Measurements from ENCODE around the gene ATP6V1G1. TPM values are rescaled to one million over a fixed set of nuclear protein-coding genes. Genes with fewer than 3 reads are reported as not detected.

The ATP6V1G1 gene
- total and polyA plus RNA-seq, 2 of the 13 experiments (the other 11 are each of a cell fraction or from before 2014, with no cell fraction given): 108 to 158 TPM

GRCh38 chr9:114574438-114574837, 13.1 kb upstream of the ATP6V1G1 start (continued):
- no peak for TF ChIP-seq HCFC1 (IDR thresholded peaks at IDR 0.05; ENCODE audit: low read depth, low read length)
- TF ChIP-seq YEATS4 (CRISPR knock-in tag; IDR thresholded peaks at IDR 0.05; ENCODE audit: borderline replicate concordance): no peak
- TF ChIP-seq ISX (CRISPR knock-in tag; conservative IDR thresholded peaks at IDR 0.05): no peak
- TF ChIP-seq NR2C2 (CRISPR knock-in tag; IDR thresholded peaks at IDR 0.05; ENCODE audit: borderline replicate concordance): no peak
- TF ChIP-seq CEBPB (IDR thresholded peaks at IDR 0.05; ENCODE audit: borderline replicate concordance, low read depth, low read length): peak; percentile 81; the same call in 1 of the 2 replicates
- TF ChIP-seq TEF (CRISPR knock-in tag; IDR thresholded peaks at IDR 0.05): peak; percentile 79
- no peak for TF ChIP-seq CBX5 (CRISPR knock-in tag; IDR thresholded peaks at IDR 0.05; ENCODE audit: borderline replicate concordance)
- no peak for TF ChIP-seq CC2D1A (CRISPR knock-in tag; IDR thresholded peaks at IDR 0.05)
- no peak for TF ChIP-seq ZC3H13 (CRISPR knock-in tag; IDR thresholded peaks at IDR 0.05)
- TF ChIP-seq ZNF256 (CRISPR knock-in tag; conservative IDR thresholded peaks at IDR 0.05): no peak
- no peak for TF ChIP-seq TRAFD1 (CRISPR knock-in tag; IDR thresholded peaks at IDR 0.05; ENCODE audit: borderline replicate concordance)
- TF ChIP-seq EZH2 (conservative IDR thresholded peaks at IDR 0.05; ENCODE audit: low read depth, low read length): no peak
- no peak for TF ChIP-seq ATF2 (CRISPR knock-in tag; IDR thresholded peaks at IDR 0.05)
- 0 out of 2 replicates have a peak, but pooled peaks have one; percentile 16 for TF ChIP-seq FOXA3 (CRISPR knock-in tag; IDR thresholded peaks at IDR 0.05)
- no peak for TF ChIP-seq MXD1 (CRISPR knock-in tag; IDR thresholded peaks at IDR 0.05)
- no peak for TF ChIP-seq FOXA1 (IDR thresholded peaks at IDR 0.05)
- peak; percentile 33; the same call in 1 of the 2 replicates for TF ChIP-seq FOXA1 (CRISPR knock-in tag; IDR thresholded peaks at IDR 0.05)
- TF ChIP-seq CBX1 (IDR thresholded peaks at IDR 0.05; ENCODE audit: low read depth): no peak
- peak; percentile 74 for TF ChIP-seq ARID5B (CRISPR knock-in tag; IDR thresholded peaks at IDR 0.05)
- TF ChIP-seq ATF5 (CRISPR knock-in tag; IDR thresholded peaks at IDR 0.05; ENCODE audit: low read depth): no peak
- no peak for TF ChIP-seq HBP1 (CRISPR knock-in tag; IDR thresholded peaks at IDR 0.05; ENCODE audit: low read depth)
